Type B pancreatic cell (in vitro differentiated cells): Measurements from ENCODE around the gene EARS2. TPM values are rescaled to one million over a fixed set of nuclear protein-coding genes. Genes with fewer than 3 reads are reported as not detected.
A peak's percentile ranks its signal among the peaks of the same experiment; 100 is the strongest.
"Not testable (repeated sequence)": the region's sequence is repeated elsewhere in the genome, so short reads cannot be mapped to it uniquely, and the experiment has no call there.

Source experiments
- DNase-seq: peaks from one replicate; pipeline ENCODE4 v3.0.0; 2021; ENCODE audit warnings: mixed read lengths; ENCODE audit not compliant: unreplicated experiment; ENCODE audit errors: extremely low spot score
- H3K27ac Mint-ChIP-seq: 2 replicates; pipeline ENCODE4 v1.8.0; 2021; ENCODE audit warnings: mild to moderate bottlenecking, mixed read lengths
- H3K27me3 Mint-ChIP-seq: 2 replicates; pipeline ENCODE4 v1.8.0; 2021; ENCODE audit warnings: mixed read lengths
- H3K36me3 Mint-ChIP-seq: 2 replicates; pipeline ENCODE4 v1.8.0; 2021; ENCODE audit warnings: mixed read lengths
- H3K4me1 Mint-ChIP-seq: one replicate; pipeline ENCODE4 v1.8.0; 2021; ENCODE audit warnings: mixed read lengths; ENCODE audit not compliant: unreplicated experiment
- H3K4me3 Mint-ChIP-seq: 2 replicates; pipeline ENCODE4 v1.8.0; 2021; ENCODE audit warnings: mild to moderate bottlenecking, mixed read lengths
- H3K9me3 Mint-ChIP-seq: 2 replicates; pipeline ENCODE4 v1.8.0; 2021; ENCODE audit warnings: mixed read lengths
- CTCF ChIP-seq: fragments of 200-600 bp; sonication (generic); conservative IDR thresholded peaks from 2 replicates; pipeline ENCODE4 v1.5.0; 2021; ENCODE audit warnings: antibody characterized with exemption, mild to moderate bottlenecking
- total RNA-seq: library from RNA; stranded (reverse); gene quantifications from 2 replicates; pipeline ENCODE4 v1.2.1, GENCODE V29; 2021; ENCODE audit warnings: low replicate concordance

EARS2 gene
- total RNA-seq, 1 donor from 2014 or later, result 25.3 TPM

- H3K36me3 Mint-ChIP-seq, result peaks cover 10% of the 10 kb centered on the region
Observed at GRCh38 chr16:23491490-23492391, 65.4 kb downstream of the EARS2 start.

GRCh38 chr16:23486480-23486879 is 70.7 kb downstream of the EARS2 start:
- no peak overlapping the region for H3K4me3 Mint-ChIP-seq
- H3K27me3 Mint-ChIP-seq, result no peaks in the 10 kb centered on the region
- no peaks in the 10 kb centered on the region for H3K9me3 Mint-ChIP-seq
- peaks cover 14% of the 10 kb centered on the region for H3K36me3 Mint-ChIP-seq
- no peak overlapping the region for H3K27ac Mint-ChIP-seq
- H3K4me1 Mint-ChIP-seq, result no peaks in the 10 kb centered on the region
- no peak for TF ChIP-seq CTCF
- DNase-seq, result no peak

More at GRCh38 chr16:23491490-23492391, 65.4 kb downstream of the EARS2 start:
- Mint-ChIP-seq H3K4me1 (no peaks in the 10 kb centered on the region), H3K27ac (peak overlapping the region; percentile 29), H3K9me3 (no peaks in the 10 kb centered on the region), H3K4me3 (no peak overlapping the region), H3K27me3 (no peaks in the 10 kb centered on the region)
- TF ChIP-seq CTCF, result no peak
- DNase-seq, result no peak

GRCh38 chr16:23485841-23486240 is 71.3 kb downstream of the EARS2 start:
- Mint-ChIP-seq H3K27ac (no peak overlapping the region), H3K27me3 (no peaks in the 10 kb centered on the region), H3K4me3 (no peak overlapping the region), H3K9me3 (no peaks in the 10 kb centered on the region), H3K36me3 (peaks cover 12% of the 10 kb centered on the region), H3K4me1 (no peaks in the 10 kb centered on the region)
- no peak for TF ChIP-seq CTCF
- no peak for DNase-seq

GRCh38 chr16:23485257-23485614 is 71.9 kb downstream of the EARS2 start:
- Mint-ChIP-seq H3K27ac (no peak overlapping the region), H3K4me1 (no peaks in the 10 kb centered on the region), H3K4me3 (no peak overlapping the region), H3K9me3 (no peaks in the 10 kb centered on the region), H3K27me3 (no peaks in the 10 kb centered on the region), H3K36me3 (peaks cover 10% of the 10 kb centered on the region)
- no peak for TF ChIP-seq CTCF
- no peak for DNase-seq

- Mint-ChIP-seq H3K9me3 (no peaks in the 10 kb centered on the region), H3K4me3 (no peak overlapping the region), H3K27me3 (no peaks in the 10 kb centered on the region), H3K36me3 (peaks cover 10% of the 10 kb centered on the region), H3K27ac (no peak overlapping the region), H3K4me1 (no peaks in the 10 kb centered on the region)
- no peak for DNase-seq
- no peak for TF ChIP-seq CTCF
Observed at GRCh38 chr16:23484510-23485256, 72.5 kb downstream of the EARS2 start.

- not testable (repeated sequence) for H3K27me3 Mint-ChIP-seq, H3K9me3 Mint-ChIP-seq, H3K4me3 Mint-ChIP-seq, DNase-seq, H3K27ac Mint-ChIP-seq, H3K4me1 Mint-ChIP-seq
- peaks cover 16% of the 10 kb centered on the region for H3K36me3 Mint-ChIP-seq
Observed at GRCh38 chr16:23483492-23483891, 73.7 kb downstream of the EARS2 start.
